Sigmoid colon (tissue), 7 donors: Measurements from ENCODE around the gene CXorf65. TPM values are rescaled to one million over a fixed set of nuclear protein-coding genes. Genes with fewer than 3 reads are reported as not detected.

ENCODE experiments used
- DNase-seq: peaks from one replicate; pipeline ENCODE4 v3.0.0-alpha.2; 2019
- H3K27ac ChIP-seq, 4 donors: fragments of 200-600 bp; sonication (generic); one replicate each; pipeline ENCODE4 v1.5.1; 2016 to 2019; ENCODE audit warnings: mild to moderate bottlenecking in 1 of 4
- H3K27me3 ChIP-seq, 3 donors: fragments of 200-600 bp; sonication (generic); one replicate each; pipeline ENCODE4 v1.5.1; 2019; ENCODE audit warnings: mild to moderate bottlenecking in 1 of 3
- H3K36me3 ChIP-seq, 4 donors: fragments of 200-600 bp; sonication (generic); one replicate each; pipeline ENCODE4 v1.5.1; 2016 to 2019
- H3K4me1 ChIP-seq, 4 donors: fragments of 200-600 bp; sonication (generic); one replicate each; pipeline ENCODE4 v1.5.1; 2017 to 2019
- H3K4me3 ChIP-seq, 4 donors: fragments of 200-600 bp; sonication (generic); one replicate each; pipeline ENCODE4 v1.5.1; 2017 to 2019; ENCODE audit warnings: mild to moderate bottlenecking in 2 of 4, moderate library complexity in 1 of 4
- H3K9me3 ChIP-seq, 4 donors: fragments of 200-600 bp in 3 of 4; sonication (generic) in 3 of 4; one replicate each; pipeline versions ENCODE4 v1.5.1 to v1.6.1; 2013 to 2019
- EP300 ChIP-seq, 4 donors: sonication (generic); formaldehyde crosslinking; IDR thresholded peaks; one replicate each; pipeline ENCODE4 v1.6.1; 2017; ENCODE audit warnings: antibody characterized with exemption in 4 of 4
- POLR2A ChIP-seq, 2 donors: fragments of 450-650 bp; IDR thresholded peaks; one replicate each; pipeline ENCODE4 v1.6.1; 2016; ENCODE audit warnings: antibody characterized with exemption in 2 of 2, mild to moderate bottlenecking in 2 of 2, moderate library complexity in 2 of 2
- POLR2AphosphoS5 ChIP-seq, 4 donors: sonication (generic); formaldehyde crosslinking; IDR thresholded peaks; one replicate each; pipeline ENCODE4 v1.6.1; 2017; ENCODE audit warnings: antibody characterized with exemption in 4 of 4
- WGBS, 2 donors: extraction: QIAGEN DNeasy Blood & Tissue Kit; methylation state at CpG; one replicate each; pipeline ENCODE4 v1.1.7; 2013; 5-methylcytosine and 5-hydroxymethylcytosine counted together
- intact Hi-C: fragments of 100-400 bp; cut with DNase I; formaldehyde crosslinking; loops from one replicate; pipeline ENCODE4 v1.15.1; 2023
- polyA plus RNA-seq, 3 donors: library from polyadenylated mRNA; stranded (reverse); fragments of 200-250 nt; gene quantifications; one replicate each; pipeline ENCODE4 v1.2.3, GENCODE V29; 2013
- total RNA-seq, 4 donors: library from RNA; depleted of rRNA; stranded (reverse); fragments of >200 nt; gene quantifications; one replicate each; pipeline ENCODE4 v1.1.0, GENCODE V29; 2016
- TF ChIP-seq, protein P1 (sequence below), 4 experiments: fragments of 450-650 bp in 3 of 4; fragments of 200-600 bp in 1 of 4; IDR thresholded peaks; one replicate each; pipeline ENCODE4 v1.5.1; 2016 to 2019; ENCODE audit warnings: antibody characterized with exemption in 4 of 4, mild to moderate bottlenecking in 3 of 4, moderate library complexity in 2 of 4
- donor health status: healthy with polysubstance abuse.
- donor health status: Bipolar disorder and iron deficiency.
- donor health status: healthy.

The CXorf65 gene
- total and polyA plus RNA-seq, 7 donors: 3.4 TPM; not detected in 6

GRCh38 chrX:71118032-71118984 is 11.8 kb upstream of the CXorf65 start, which contains the start of gene MED12:
Gene MED12 (plus strand): TSS chrX:71118596. CDS start chrX:71118755, 159 bp downstream.
- peak; percentile 92 for DNase-seq
- intact Hi-C loops: loop anchor here (10.0 kb wide), 1 partner anchor 1136 kb away; no protein-coding TSS in a partner anchor
- Histone ChIP-seq H3K9me3 (no peaks in the 10 kb centered on the region), H3K27me3 (no peaks in the 10 kb centered on the region), H3K4me3 (peak within 1 kb of the TSS; percentile 51 to 63 (median 62)), H3K36me3 (peaks cover 0 to 29% (median 7%) of the 10 kb centered on the region in 4 donors), H3K27ac (peak within 1 kb of the TSS; percentile 76 to 87 (median 80)), H3K4me1 (peaks cover 0 to 15% (median 4%) of the 10 kb centered on the region in 4 donors)
- 1% methylated on average over 56 of the region's 56 CpGs for WGBS, 2 donors
- TF ChIP-seq POLR2AphosphoS5 (IDR thresholded peaks at IDR 0.05): peak in 2 of 4 donors; percentile 32 to 41
- TF ChIP-seq, protein P1, sequence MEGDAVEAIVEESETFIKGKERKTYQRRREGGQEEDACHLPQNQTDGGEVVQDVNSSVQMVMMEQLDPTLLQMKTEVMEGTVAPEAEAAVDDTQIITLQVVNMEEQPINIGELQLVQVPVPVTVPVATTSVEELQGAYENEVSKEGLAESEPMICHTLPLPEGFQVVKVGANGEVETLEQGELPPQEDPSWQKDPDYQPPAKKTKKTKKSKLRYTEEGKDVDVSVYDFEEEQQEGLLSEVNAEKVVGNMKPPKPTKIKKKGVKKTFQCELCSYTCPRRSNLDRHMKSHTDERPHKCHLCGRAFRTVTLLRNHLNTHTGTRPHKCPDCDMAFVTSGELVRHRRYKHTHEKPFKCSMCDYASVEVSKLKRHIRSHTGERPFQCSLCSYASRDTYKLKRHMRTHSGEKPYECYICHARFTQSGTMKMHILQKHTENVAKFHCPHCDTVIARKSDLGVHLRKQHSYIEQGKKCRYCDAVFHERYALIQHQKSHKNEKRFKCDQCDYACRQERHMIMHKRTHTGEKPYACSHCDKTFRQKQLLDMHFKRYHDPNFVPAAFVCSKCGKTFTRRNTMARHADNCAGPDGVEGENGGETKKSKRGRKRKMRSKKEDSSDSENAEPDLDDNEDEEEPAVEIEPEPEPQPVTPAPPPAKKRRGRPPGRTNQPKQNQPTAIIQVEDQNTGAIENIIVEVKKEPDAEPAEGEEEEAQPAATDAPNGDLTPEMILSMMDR (IDR thresholded peaks at IDR 0.05): no peak

- no peak overlapping the region for H3K4me3 ChIP-seq
- H3K4me1 ChIP-seq: peaks cover 0 to 15% (median 4%) of the 10 kb centered on the region in 4 donors
- H3K27ac ChIP-seq: peak overlapping the region in 1 of 4 donors; percentile 76
- TF ChIP-seq EP300 (IDR thresholded peaks at IDR 0.05): no peak
- TF ChIP-seq, protein P1 (IDR thresholded peaks at IDR 0.05): no peak
- TF ChIP-seq POLR2A (IDR thresholded peaks at IDR 0.05): no peak
- TF ChIP-seq POLR2AphosphoS5 (IDR thresholded peaks at IDR 0.05): no peak
- WGBS, 2 donors: 67 to 89% methylated on average over 10 of the region's 10 CpGs
- no peaks in the 10 kb centered on the region for H3K9me3 ChIP-seq
- peaks cover 0 to 20% (median 3%) of the 10 kb centered on the region in 4 donors for H3K36me3 ChIP-seq
- H3K27me3 ChIP-seq: no peaks in the 10 kb centered on the region
- intact Hi-C loops: loop anchor here (10.0 kb wide), 1 partner anchor 1137 kb away; no protein-coding TSS in a partner anchor
- DNase-seq: no peak
These were observed 10.8 kb upstream of the CXorf65 start for GRCh38 chrX:71117358-71117757.

GRCh38 chrX:71111921-71112431 is 5.4 kb upstream of the CXorf65 start:
- DNase-seq: no peak
- 26 to 46% methylated on average over 5 of the region's 5 CpGs for WGBS, 2 donors
- Histone ChIP-seq H3K27me3 (no peaks in the 10 kb centered on the region), H3K36me3 (no peaks in the 10 kb centered on the region), H3K27ac (no peak overlapping the region), H3K4me1 (no peaks in the 10 kb centered on the region), H3K9me3 (no peaks in the 10 kb centered on the region), H3K4me3 (no peak overlapping the region)
- intact Hi-C loops: loop anchor here (10.0 kb wide), 1 partner anchor 1143 kb away; no protein-coding TSS in a partner anchor
- TF ChIP-seq EP300 (IDR thresholded peaks at IDR 0.05) (no peak), POLR2AphosphoS5 (IDR thresholded peaks at IDR 0.05) (no peak), POLR2A (IDR thresholded peaks at IDR 0.05) (no peak)
- TF ChIP-seq, protein P1 (IDR thresholded peaks at IDR 0.05): no peak

GRCh38 chrX:71111141-71111843 is 4.8 kb upstream of the CXorf65 start, which contains the start of gene IL2RG:
Gene IL2RG (minus strand): TSS chrX:71111577. CDS start chrX:71111539, 38 bp downstream.
- intact Hi-C loops: loop anchor here (10.0 kb wide), 1 partner anchor 1144 kb away; no protein-coding TSS in a partner anchor
- no peak for TF ChIP-seq EP300 (IDR thresholded peaks at IDR 0.05)
- peak in 1 of 2 donors; percentile 20 for TF ChIP-seq POLR2A (IDR thresholded peaks at IDR 0.05)
- TF ChIP-seq, protein P1 (IDR thresholded peaks at IDR 0.05): no peak
- TF ChIP-seq POLR2AphosphoS5 (IDR thresholded peaks at IDR 0.05): peak in 1 of 4 donors; percentile 21
- Histone ChIP-seq H3K4me1 (no peaks in the 10 kb centered on the region), H3K4me3 (no peak within 1 kb of the TSS), H3K36me3 (no peaks in the 10 kb centered on the region), H3K27me3 (no peaks in the 10 kb centered on the region), H3K27ac (no peak within 1 kb of the TSS), H3K9me3 (no peaks in the 10 kb centered on the region)
- 33 to 38% methylated on average over 8 of the region's 8 CpGs for WGBS, 2 donors
- DNase-seq: no peak
